ENCODE results near the gene PCSK1N.

The PCSK1N gene

DNA sequence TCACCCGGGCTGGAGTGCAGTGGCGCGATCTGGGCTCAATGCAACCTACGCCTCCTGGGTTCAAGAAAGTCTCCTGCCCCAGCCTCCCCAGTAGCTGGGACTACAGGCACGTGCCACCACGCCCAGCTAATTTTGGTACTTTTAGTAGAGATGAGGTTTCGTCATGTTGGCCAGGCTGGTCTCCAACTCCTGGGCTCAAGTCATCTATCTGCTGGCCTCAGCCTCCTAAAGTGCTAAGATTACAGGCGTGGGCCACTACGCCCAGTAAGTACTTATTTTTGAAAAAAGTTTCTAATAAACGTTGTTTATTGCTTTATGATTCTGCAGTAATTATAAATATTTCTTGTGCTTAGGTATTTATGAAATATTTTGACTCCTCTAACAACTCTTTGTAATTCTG is 4.3 kb upstream of the PCSK1N start:
- 94 to 100% methylated on average over 1 to 3 of the region's 10 CpGs for WGBS, 2 experiments (ENCODE audit: insufficient coverage in 2 of 2)

DNA sequence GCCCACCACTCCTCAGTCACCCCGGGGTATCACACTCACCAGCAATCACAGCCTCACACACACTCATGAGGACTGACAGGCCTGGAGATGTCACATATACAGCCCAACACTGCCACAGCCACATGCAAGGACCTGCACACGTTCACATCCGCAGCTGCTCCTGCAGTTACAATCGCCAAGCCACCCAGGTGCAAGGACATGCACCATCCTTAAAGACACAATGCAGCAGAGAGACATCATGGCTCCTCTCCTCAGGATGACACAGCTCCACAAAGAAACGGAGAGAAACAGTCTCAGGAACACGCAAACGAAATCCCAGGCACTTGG is 1.1 kb downstream of the PCSK1N start:
- no peaks in the 10 kb centered on the region for H3K4me1 ChIP-seq (ENCODE audit: control insufficient read depth, insufficient read depth, low read length, poor library complexity, severe bottlenecking)
- H3K9me3 ChIP-seq (ENCODE audit: control insufficient read depth, low read length), result no peaks in the 10 kb centered on the region
- H3K36me3 ChIP-seq (ENCODE audit: control insufficient read depth, insufficient read depth, low read length), result no peaks in the 10 kb centered on the region
- H3K4me3 ChIP-seq (ENCODE audit: extremely low read depth, insufficient read depth, low read length, poor library complexity, severe bottlenecking), result peak overlapping the region; percentile 37
- 13% methylated on average over 4 of the region's 7 CpGs; no CpG with 5 or more reads in 1 of the 2 experiments for WGBS, 2 experiments (ENCODE audit: insufficient coverage in 2 of 2)
- no peak overlapping the region for H3K27ac ChIP-seq (ENCODE audit: low read depth, low read length, severe bottlenecking)

More for the DNA sequence above, 4.3 kb upstream of the PCSK1N start:
- Histone ChIP-seq H3K36me3 (ENCODE audit: control insufficient read depth, insufficient read depth, low read length) (no peaks in the 10 kb centered on the region), H3K9me3 (ENCODE audit: control insufficient read depth, low read length) (no peaks in the 10 kb centered on the region), H3K27ac (ENCODE audit: low read depth, low read length, severe bottlenecking) (no peak overlapping the region), H3K4me3 (ENCODE audit: extremely low read depth, insufficient read depth, low read length, poor library complexity, severe bottlenecking) (no peak overlapping the region), H3K4me1 (ENCODE audit: control insufficient read depth, insufficient read depth, low read length, poor library complexity, severe bottlenecking) (no peaks in the 10 kb centered on the region)

- no peak overlapping the region for H3K27ac ChIP-seq (ENCODE audit: low read depth, low read length, severe bottlenecking)
- WGBS, 2 experiments (ENCODE audit: insufficient coverage in 2 of 2), result 33% methylated on average over 2 of the region's 9 CpGs; no CpG with 5 or more reads in 1 of the 2 experiments
- H3K4me1 ChIP-seq (ENCODE audit: control insufficient read depth, insufficient read depth, low read length, poor library complexity, severe bottlenecking), result no peaks in the 10 kb centered on the region
- H3K9me3 ChIP-seq (ENCODE audit: control insufficient read depth, low read length), result no peaks in the 10 kb centered on the region
- no peaks in the 10 kb centered on the region for H3K36me3 ChIP-seq (ENCODE audit: control insufficient read depth, insufficient read depth, low read length)
- H3K4me3 ChIP-seq (ENCODE audit: extremely low read depth, insufficient read depth, low read length, poor library complexity, severe bottlenecking), result no peak overlapping the region
Measured at GRCh38 chrX:48833542-48834138, 1.8 kb downstream of the PCSK1N start.

GRCh38 chrX:48831909-48832291 is 3.5 kb downstream of the PCSK1N start:
- Histone ChIP-seq H3K4me1 (ENCODE audit: control insufficient read depth, insufficient read depth, low read length, poor library complexity, severe bottlenecking) (no peaks in the 10 kb centered on the region), H3K36me3 (ENCODE audit: control insufficient read depth, insufficient read depth, low read length) (no peaks in the 10 kb centered on the region), H3K27ac (ENCODE audit: low read depth, low read length, severe bottlenecking) (no peak overlapping the region), H3K9me3 (ENCODE audit: control insufficient read depth, low read length) (no peaks in the 10 kb centered on the region), H3K4me3 (ENCODE audit: extremely low read depth, insufficient read depth, low read length, poor library complexity, severe bottlenecking) (peak overlapping the region; percentile 14)
- WGBS, 2 experiments (ENCODE audit: insufficient coverage in 2 of 2), result 0 to 20% methylated on average over 3 to 17 of the region's 57 CpGs

DNA sequence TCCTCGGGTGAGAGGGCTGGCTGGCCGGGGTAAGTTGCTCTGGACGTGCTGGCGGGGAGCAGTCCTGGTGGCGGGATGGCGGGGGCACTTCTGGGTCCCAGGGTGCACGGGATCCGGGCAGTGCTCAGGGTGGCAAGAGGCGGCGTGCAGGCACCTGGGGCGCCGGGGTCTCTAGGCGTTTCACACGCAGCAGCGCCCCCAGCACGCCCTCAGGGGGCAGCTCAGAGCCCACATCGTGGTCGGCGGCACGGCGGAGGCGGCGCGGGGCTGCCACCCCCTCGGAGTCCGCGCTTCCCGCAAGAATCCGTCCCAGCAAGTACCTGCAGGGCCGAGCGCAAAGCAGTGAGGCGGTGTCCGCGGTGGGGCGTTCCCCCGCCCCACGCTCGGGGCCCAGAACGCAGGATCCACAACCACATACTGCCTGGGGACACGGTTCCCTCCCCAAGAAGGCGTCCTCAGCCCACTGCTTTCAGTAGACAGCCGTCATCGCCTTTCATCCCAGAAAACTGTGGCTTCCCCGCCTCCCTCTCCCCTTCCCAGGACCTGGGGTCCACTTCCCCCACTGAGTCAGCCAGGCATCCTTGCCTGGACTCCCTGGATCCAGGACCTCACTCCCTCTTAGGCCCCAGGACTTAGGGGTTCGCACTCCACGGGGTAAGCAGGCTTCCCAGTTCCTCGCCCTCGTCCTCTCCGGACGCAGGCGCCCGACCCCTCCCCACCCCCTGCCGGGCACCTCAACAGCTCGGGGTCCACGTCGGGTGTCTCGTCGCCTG is 4.1 kb downstream of the PCSK1N start:
- Histone ChIP-seq H3K36me3 (ENCODE audit: control insufficient read depth, insufficient read depth, low read length) (no peaks in the 10 kb centered on the region), H3K9me3 (ENCODE audit: control insufficient read depth, low read length) (no peaks in the 10 kb centered on the region), H3K4me1 (ENCODE audit: control insufficient read depth, insufficient read depth, low read length, poor library complexity, severe bottlenecking) (no peaks in the 10 kb centered on the region), H3K4me3 (ENCODE audit: extremely low read depth, insufficient read depth, low read length, poor library complexity, severe bottlenecking) (peak overlapping the region; percentile 14), H3K27ac (ENCODE audit: low read depth, low read length, severe bottlenecking) (no peak overlapping the region)
- WGBS, 2 experiments (ENCODE audit: insufficient coverage in 2 of 2), result 11 to 14% methylated on average over 18 to 22 of the region's 58 CpGs

- Histone ChIP-seq H3K4me1 (ENCODE audit: control insufficient read depth, insufficient read depth, low read length, poor library complexity, severe bottlenecking) (no peaks in the 10 kb centered on the region), H3K4me3 (ENCODE audit: extremely low read depth, insufficient read depth, low read length, poor library complexity, severe bottlenecking) (no peak overlapping the region), H3K9me3 (ENCODE audit: control insufficient read depth, low read length) (no peaks in the 10 kb centered on the region), H3K27ac (ENCODE audit: low read depth, low read length, severe bottlenecking) (no peak overlapping the region), H3K36me3 (ENCODE audit: control insufficient read depth, insufficient read depth, low read length) (peaks cover 9% of the 10 kb centered on the region)
- WGBS, 2 experiments (ENCODE audit: insufficient coverage in 2 of 2), result 90 to 99% methylated on average over 8 to 17 of the region's 24 CpGs
Measured at GRCh38 chrX:48829016-48829735, 6.2 kb downstream of the PCSK1N start.

DNA sequence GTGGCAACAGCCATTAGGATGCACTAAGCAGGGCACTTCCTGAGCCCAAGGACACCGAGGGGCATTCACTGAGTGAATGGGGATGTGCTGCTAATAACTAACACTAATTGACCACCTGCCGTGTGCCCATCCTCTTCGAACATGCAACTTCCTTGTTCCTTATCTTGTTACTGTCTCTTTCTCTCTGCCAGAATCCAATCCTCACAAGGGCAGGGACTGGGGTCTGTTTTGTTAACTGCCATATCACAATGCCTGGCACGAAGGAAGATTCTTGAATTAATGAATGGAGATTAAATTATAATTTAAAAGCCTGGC is 7.8 kb downstream of the PCSK1N start:
- H3K27ac ChIP-seq (ENCODE audit: low read depth, low read length, severe bottlenecking), result no peak overlapping the region
- H3K4me3 ChIP-seq (ENCODE audit: extremely low read depth, insufficient read depth, low read length, poor library complexity, severe bottlenecking), result no peak overlapping the region
- no peaks in the 10 kb centered on the region for H3K9me3 ChIP-seq (ENCODE audit: control insufficient read depth, low read length)
- H3K36me3 ChIP-seq (ENCODE audit: control insufficient read depth, insufficient read depth, low read length), result peaks cover 22% of the 10 kb centered on the region
- no CpG with 5 or more reads among the region's 4 CpGs for WGBS, 2 experiments (ENCODE audit: insufficient coverage in 2 of 2)
- no peaks in the 10 kb centered on the region for H3K4me1 ChIP-seq (ENCODE audit: control insufficient read depth, insufficient read depth, low read length, poor library complexity, severe bottlenecking)

- WGBS, 2 experiments (ENCODE audit: insufficient coverage in 2 of 2), result 90 to 91% methylated on average over 38 to 50 of the region's 73 CpGs
- H3K9me3 ChIP-seq (ENCODE audit: control insufficient read depth, low read length), result no peaks in the 10 kb centered on the region
- H3K4me1 ChIP-seq (ENCODE audit: control insufficient read depth, insufficient read depth, low read length, poor library complexity, severe bottlenecking), result no peaks in the 10 kb centered on the region
- no peak overlapping the region for H3K4me3 ChIP-seq (ENCODE audit: extremely low read depth, insufficient read depth, low read length, poor library complexity, severe bottlenecking)
- no peak overlapping the region for H3K27ac ChIP-seq (ENCODE audit: low read depth, low read length, severe bottlenecking)
- peaks cover 28% of the 10 kb centered on the region for H3K36me3 ChIP-seq (ENCODE audit: control insufficient read depth, insufficient read depth, low read length)
Measured at GRCh38 chrX:48826876-48827653, 8.3 kb downstream of the PCSK1N start.

DNA sequence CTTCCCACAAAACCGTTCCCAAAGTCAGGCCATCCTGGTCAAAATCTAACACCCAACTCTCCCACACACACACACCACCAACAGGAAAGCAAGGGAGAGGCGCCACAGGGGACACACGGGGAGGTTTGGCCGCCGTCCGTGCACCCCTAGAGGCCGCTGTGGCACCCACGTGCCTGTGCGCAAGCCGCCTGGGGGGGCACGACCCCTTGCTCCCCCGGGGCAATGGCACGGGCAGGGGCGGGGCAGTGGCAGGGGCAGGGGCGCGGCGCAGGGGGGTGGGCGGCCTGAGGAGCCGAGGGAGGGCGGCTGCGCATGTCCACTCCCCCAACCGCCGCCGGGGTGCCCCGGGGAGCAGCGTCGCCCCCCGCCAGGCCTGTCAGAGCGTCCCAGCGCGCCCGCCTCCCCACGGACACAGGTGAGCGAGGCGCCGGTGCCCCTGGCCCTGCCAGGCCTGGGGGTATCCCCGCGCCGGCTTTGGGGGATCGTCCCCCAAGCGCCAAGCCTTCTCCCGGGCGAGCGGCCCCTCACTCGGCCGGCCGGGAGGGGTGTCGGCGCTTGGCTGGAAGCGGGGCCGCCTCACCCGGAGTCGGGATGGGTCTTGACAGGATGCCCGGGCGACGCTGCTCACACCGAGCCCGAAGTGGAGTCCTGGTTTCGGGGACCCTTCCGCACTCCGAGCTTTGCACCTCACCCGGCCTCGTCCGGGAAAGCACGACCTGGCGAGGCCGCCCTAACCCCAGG is 9.1 kb downstream of the PCSK1N start, which contains the start of gene ERAS:
TSS of gene ERAS (plus strand) at position 379 of the 741 bp plus-strand sequence. CDS start 2,611 bp downstream, outside the sequence.
- H3K36me3 ChIP-seq (ENCODE audit: control insufficient read depth, insufficient read depth, low read length), result peaks cover 28% of the 10 kb centered on the region
- H3K9me3 ChIP-seq (ENCODE audit: control insufficient read depth, low read length), result no peaks in the 10 kb centered on the region
- H3K4me3 ChIP-seq (ENCODE audit: extremely low read depth, insufficient read depth, low read length, poor library complexity, severe bottlenecking), result no peak within 1 kb of the TSS
- no peaks in the 10 kb centered on the region for H3K4me1 ChIP-seq (ENCODE audit: control insufficient read depth, insufficient read depth, low read length, poor library complexity, severe bottlenecking)
- no peak within 1 kb of the TSS for H3K27ac ChIP-seq (ENCODE audit: low read depth, low read length, severe bottlenecking)
- WGBS, 2 experiments (ENCODE audit: insufficient coverage in 2 of 2), result 97 to 99% methylated on average over 25 to 44 of the region's 67 CpGs

GRCh38 chrX:48824066-48824465 is 11.3 kb downstream of the PCSK1N start:
- Histone ChIP-seq H3K4me3 (ENCODE audit: extremely low read depth, insufficient read depth, low read length, poor library complexity, severe bottlenecking) (no peak overlapping the region), H3K27ac (ENCODE audit: low read depth, low read length, severe bottlenecking) (no peak overlapping the region), H3K9me3 (ENCODE audit: control insufficient read depth, low read length) (no peaks in the 10 kb centered on the region), H3K4me1 (ENCODE audit: control insufficient read depth, insufficient read depth, low read length, poor library complexity, severe bottlenecking) (no peaks in the 10 kb centered on the region), H3K36me3 (ENCODE audit: control insufficient read depth, insufficient read depth, low read length) (peaks cover 28% of the 10 kb centered on the region)
- WGBS, 2 experiments (ENCODE audit: insufficient coverage in 2 of 2), result 100% methylated on average over 3 of the region's 8 CpGs; no CpG with 5 or more reads in 1 of the 2 experiments

Measured in mesodermal cell (in vitro differentiated cells).